Measurements from ENCODE around the gene NPM3.
A peak's percentile ranks its signal among the peaks of the same experiment; 100 is the strongest.

NPM3 gene

GRCh38 chr10:101777619-101778145 lies 5.6 kb downstream of the NPM3 start:
- no peak overlapping the region for H3K4me3 ChIP-seq (ENCODE audit: low read depth, low read length)

GRCh38 chr10:101776161-101776817 lies 7.0 kb downstream of the NPM3 start:
- H3K4me3 ChIP-seq (ENCODE audit: low read depth, low read length): peak overlapping the region; percentile 5
- DNase-seq (ENCODE audit: low read depth): no peak

More at GRCh38 chr10:101777619-101778145, 5.6 kb downstream of the NPM3 start:
- DNase-seq (ENCODE audit: low read depth): no peak

- DNase-seq (ENCODE audit: low read depth): no peak
These were observed 7.7 kb downstream of the NPM3 start, which contains the start of gene FGF8 for GRCh38 chr10:101775273-101776160. Gene FGF8, minus strand, starts transcription at chr10:101776114. Its CDS starts 214 bp downstream, at chr10:101775900.

GRCh38 chr10:101774589-101775272 lies 8.5 kb downstream of the NPM3 start:
- no peak for DNase-seq (ENCODE audit: low read depth)
- H3K4me3 ChIP-seq (ENCODE audit: low read depth, low read length): no peak overlapping the region

More at GRCh38 chr10:101775273-101776160, 7.7 kb downstream of the NPM3 start, which contains the start of gene FGF8:
- H3K4me3 ChIP-seq (ENCODE audit: low read depth, low read length): peak within 1 kb of the TSS; percentile 7

- no peak for DNase-seq (ENCODE audit: low read depth)
- H3K4me3 ChIP-seq (ENCODE audit: low read depth, low read length): no peak overlapping the region
These were observed 9.2 kb downstream of the NPM3 start for GRCh38 chr10:101773923-101774588.

GRCh38 chr10:101772895-101773761 lies 10.1 kb downstream of the NPM3 start:
- no peak overlapping the region for H3K4me3 ChIP-seq (ENCODE audit: low read depth, low read length)
- no peak for DNase-seq (ENCODE audit: low read depth)

- H3K4me3 ChIP-seq (ENCODE audit: low read depth, low read length): no peak overlapping the region
- no peak for DNase-seq (ENCODE audit: low read depth)
These were observed 11.0 kb downstream of the NPM3 start for GRCh38 chr10:101772017-101772894.

- H3K4me3 ChIP-seq (ENCODE audit: low read depth, low read length): no peak overlapping the region
These were observed 11.9 kb downstream of the NPM3 start for GRCh38 chr10:101771380-101771779.

GRCh38 chr10:101770331-101771215 lies 12.7 kb downstream of the NPM3 start:
- no peak overlapping the region for H3K4me3 ChIP-seq (ENCODE audit: low read depth, low read length)
- no peak for DNase-seq (ENCODE audit: low read depth)

More at GRCh38 chr10:101771380-101771779, 11.9 kb downstream of the NPM3 start:
- DNase-seq (ENCODE audit: low read depth): no peak

- H3K4me3 ChIP-seq (ENCODE audit: low read depth, low read length): no peak overlapping the region
- no peak for DNase-seq (ENCODE audit: low read depth)
These were observed 13.6 kb downstream of the NPM3 start for GRCh38 chr10:101769541-101770180.

- H3K4me3 ChIP-seq (ENCODE audit: low read depth, low read length): no peak overlapping the region
- no peak for DNase-seq (ENCODE audit: low read depth)
These were observed 14.5 kb downstream of the NPM3 start for GRCh38 chr10:101768791-101769170.

- no peak overlapping the region for H3K4me3 ChIP-seq (ENCODE audit: low read depth, low read length)
- DNase-seq (ENCODE audit: low read depth): no peak
These were observed 15.1 kb downstream of the NPM3 start for GRCh38 chr10:101767966-101768790.

GRCh38 chr10:101767600-101767945 lies 15.7 kb downstream of the NPM3 start:
- no peak for DNase-seq (ENCODE audit: low read depth)
- no peak overlapping the region for H3K4me3 ChIP-seq (ENCODE audit: low read depth, low read length)

- no peak overlapping the region for H3K4me3 ChIP-seq (ENCODE audit: low read depth, low read length)
- DNase-seq (ENCODE audit: low read depth): no peak
These were observed 16.3 kb downstream of the NPM3 start for GRCh38 chr10:101766753-101767599.
